HCT116 (cell line): ENCODE results near the gene CHD3. TPM values are rescaled to one million over a fixed set of nuclear protein-coding genes. Genes with fewer than 3 reads are reported as not detected.

Source experiments
- ATAC-seq: fragments of 200-7000 bp; cut with Tn5 transposase; 2 replicates; pipeline ENCODE4 v1.9.1; 2020; ENCODE audit warnings: mild to moderate bottlenecking, moderate library complexity
- BruUV-seq: library from RNA; stranded (reverse); fragments of 400-500 nt; replicated peaks from 2 replicates; lab custom pipeline; 2021; lab: Mats Ljungman, UMichigan
- CTCF ChIA-PET: fragments of 300-600 bp; sonication (Branson Sonifier 250); formaldehyde crosslinking; loops from one replicate; lab custom pipeline; 2021; ENCODE audit warnings: antibody characterized with exemption; lab: Charles Lee
- POLR2A ChIA-PET: fragments of 300-600, 350-600 bp; sonication (Branson Sonifier 250); formaldehyde crosslinking; loops from one replicate; lab custom pipeline; 2021; ENCODE audit warnings: antibody characterized with exemption; lab: Charles Lee
- RAD21 ChIA-PET, 2 experiments: fragments of 300-600 bp; sonication (Branson Sonifier 250); formaldehyde crosslinking; loops; one replicate each; lab custom pipeline; 2023; ENCODE audit warnings: low total read pairs in 2 of 2; ENCODE audit not compliant: uncharacterized antibody in 2 of 2, unreplicated experiment in 2 of 2, low non-redundant PET in 1 of 2; lab: Charles Lee
- DNase-seq: peaks from one replicate; pipeline ENCODE4 v3.0.0-alpha.2; 2010; ENCODE audit warnings: low read depth, low spot score
- H2AFZ ChIP-seq: fragments of 200-600 bp; shearing (Covaris generic), sonication (generic); 2 replicates; pipeline ENCODE4 v1.6.1; 2017; ENCODE audit warnings: low read depth, mixed run types, mixed read lengths, antibody characterized with exemption, low read length; ENCODE audit not compliant: poor library complexity, severe bottlenecking
- H3K27ac ChIP-seq: 2 replicates; pipeline ENCODE4 v1.5.1; 2012; ENCODE audit warnings: low read depth, low read length
- H3K27me3 ChIP-seq: fragments of 200-600 bp; sonication (generic); 2 replicates; pipeline ENCODE4 v1.6.1; 2016; ENCODE audit warnings: mixed run types, low read length, mixed read lengths; ENCODE audit not compliant: insufficient read depth
- H3K36me3 ChIP-seq, 2 experiments: fragments of 200-500 bp in 1 of 2; fragments of 200-600 bp in 1 of 2; sonication (Bioruptor generic) in 1 of 2; sonication (generic) in 1 of 2; 2 replicates each; pipeline versions ENCODE4 v1.5.1 to v1.6.1; 2014 to 2016; ENCODE audit warnings: low read length in 2 of 2, inconsistent platforms in 1 of 2, mixed read lengths in 1 of 2, mixed run types in 1 of 2; ENCODE audit not compliant: insufficient read depth in 2 of 2, control insufficient read depth in 1 of 2
- H3K4me1 ChIP-seq, 2 experiments: fragments of 200-600 bp in 1 of 2; sonication (generic) in 1 of 2; 2 replicates each; pipeline versions ENCODE4 v1.5.1 to v1.6.1; 2012 to 2017; ENCODE audit warnings: low read length in 2 of 2, inconsistent platforms in 1 of 2, mild to moderate bottlenecking in 1 of 2, mixed read lengths in 1 of 2, mixed run types in 1 of 2, moderate library complexity in 1 of 2; ENCODE audit not compliant: insufficient read depth in 2 of 2, control insufficient read depth in 1 of 2
- H3K4me2 ChIP-seq: fragments of 200-600 bp; sonication (generic); 2 replicates; pipeline ENCODE4 v1.6.1; 2017; ENCODE audit warnings: mixed run types, low read length, mixed read lengths
- H3K4me3 ChIP-seq, 2 experiments: fragments of 200-600 bp in 1 of 2; sonication (generic) in 1 of 2; replicated peaks in 1 of 2; 2 replicates each; pipeline ENCODE4 v1.5.1; 2011 to 2016; ENCODE audit warnings: low read length in 2 of 2, control low read depth in 1 of 2, low read depth in 1 of 2, mild to moderate bottlenecking in 1 of 2, mixed read lengths in 1 of 2, mixed run types in 1 of 2
- H3K79me2 ChIP-seq: fragments of 200-600 bp; sonication (generic); 2 replicates; pipeline ENCODE4 v1.6.1; 2017; ENCODE audit warnings: mild to moderate bottlenecking, mixed run types, low read length, moderate library complexity, mixed read lengths; ENCODE audit not compliant: insufficient read depth
- H3K9ac ChIP-seq: fragments of 200-600 bp; sonication (generic); 2 replicates; pipeline ENCODE4 v1.6.1; 2016; ENCODE audit warnings: low read length, mixed read lengths
- H3K9me2 ChIP-seq: fragments of 200-600 bp; sonication (generic), shearing (Covaris generic); 2 replicates; pipeline ENCODE4 v1.6.1; 2017; ENCODE audit warnings: mixed run types, mild to moderate bottlenecking, moderate library complexity; ENCODE audit not compliant: insufficient read depth
- H3K9me3 ChIP-seq, 2 experiments: fragments of 200-500 bp in 1 of 2; fragments of 200-600 bp in 1 of 2; sonication (Bioruptor generic) in 1 of 2; sonication (generic) in 1 of 2; 2 replicates each; pipeline ENCODE4 v1.6.1; 2014 to 2017; ENCODE audit warnings: low read length in 2 of 2, mixed read lengths in 2 of 2, inconsistent platforms in 1 of 2, low read depth in 1 of 2, mild to moderate bottlenecking in 1 of 2, mixed run types in 1 of 2, moderate library complexity in 1 of 2; ENCODE audit not compliant: control insufficient read depth in 1 of 2, insufficient read depth in 1 of 2
- H4K20me1 ChIP-seq: fragments of 200-600 bp; sonication (generic), shearing (Covaris generic); 2 replicates; pipeline ENCODE4 v1.6.1; 2017; ENCODE audit warnings: mixed run types, mild to moderate bottlenecking, moderate library complexity; ENCODE audit not compliant: insufficient read depth
- EGR1 ChIP-seq: IDR thresholded peaks from 2 replicates; pipeline ENCODE4 v1.6.1; 2012; ENCODE audit warnings: low read depth
- ELF1 ChIP-seq: IDR thresholded peaks from 2 replicates; pipeline ENCODE4 v1.6.1; 2012; ENCODE audit warnings: low read depth, borderline replicate concordance
- EZH2phosphoT487 ChIP-seq: fragments of 200-600 bp; IDR thresholded peaks from 2 replicates; pipeline ENCODE4 v1.6.1; 2018; ENCODE audit warnings: antibody characterized with exemption, borderline replicate concordance
- intact Hi-C: fragments of 100-400 bp; cut with micrococcal nuclease; formaldehyde crosslinking; loops from 2 replicates; pipeline ENCODE4 v1.10.0; 2022
- total RNA-seq: library from RNA; stranded (reverse); gene quantifications from one replicate; pipeline ENCODE4 v1.2.1, GENCODE V29; 2021; ENCODE audit not compliant: unreplicated experiment
- TF ChIP-seq, protein P1 (sequence below): IDR thresholded peaks from 2 replicates; pipeline ENCODE4 v1.6.1; 2012; ENCODE audit warnings: low read depth
- TF ChIP-seq, protein P2 (sequence below): IDR thresholded peaks from 2 replicates; pipeline ENCODE4 v1.6.1; 2012
- TF ChIP-seq, protein P3 (sequence below): IDR thresholded peaks from 2 replicates; pipeline ENCODE4 v1.6.1; 2011; ENCODE audit warnings: mild to moderate bottlenecking, low read length, moderate library complexity; ENCODE audit not compliant: insufficient replicate concordance; ENCODE audit errors: extremely low read depth

CHD3 gene
- total RNA-seq, 1 experiment from 2014 or later = 54.8 TPM

DNA sequence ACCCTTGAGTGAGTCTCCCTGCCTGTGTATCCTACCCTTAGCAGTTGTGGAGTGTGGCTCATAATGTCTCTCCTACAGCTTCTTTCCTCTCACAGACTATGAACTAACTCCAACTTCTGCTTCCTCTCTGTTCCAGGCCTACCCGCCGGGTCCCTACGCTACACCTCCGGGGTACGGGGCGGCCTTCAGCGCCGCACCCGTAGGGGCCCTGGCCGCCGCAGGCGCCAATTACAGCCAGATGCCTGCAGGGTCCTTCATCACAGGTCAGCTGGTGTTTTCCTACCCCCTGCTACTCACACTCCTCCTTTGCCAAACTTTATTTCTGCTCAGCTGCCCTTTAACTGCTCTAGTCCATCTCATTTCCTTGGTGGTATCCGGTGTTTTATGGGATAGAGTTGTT lies 22.1 kb downstream of the CHD3 start:
- ATAC-seq = no peak
- intact Hi-C loops = loop anchor here (5.0 kb wide), 1 partner anchor 88 kb away; no protein-coding TSS in a partner anchor
- no peaks in the 10 kb centered on the region for H3K9me3 ChIP-seq
- H3K9me2 ChIP-seq = no peaks in the 10 kb centered on the region
- CTCF ChIA-PET = no interaction called here
- no peak for TF ChIP-seq EZH2phosphoT487
- TF ChIP-seq, protein P1, sequence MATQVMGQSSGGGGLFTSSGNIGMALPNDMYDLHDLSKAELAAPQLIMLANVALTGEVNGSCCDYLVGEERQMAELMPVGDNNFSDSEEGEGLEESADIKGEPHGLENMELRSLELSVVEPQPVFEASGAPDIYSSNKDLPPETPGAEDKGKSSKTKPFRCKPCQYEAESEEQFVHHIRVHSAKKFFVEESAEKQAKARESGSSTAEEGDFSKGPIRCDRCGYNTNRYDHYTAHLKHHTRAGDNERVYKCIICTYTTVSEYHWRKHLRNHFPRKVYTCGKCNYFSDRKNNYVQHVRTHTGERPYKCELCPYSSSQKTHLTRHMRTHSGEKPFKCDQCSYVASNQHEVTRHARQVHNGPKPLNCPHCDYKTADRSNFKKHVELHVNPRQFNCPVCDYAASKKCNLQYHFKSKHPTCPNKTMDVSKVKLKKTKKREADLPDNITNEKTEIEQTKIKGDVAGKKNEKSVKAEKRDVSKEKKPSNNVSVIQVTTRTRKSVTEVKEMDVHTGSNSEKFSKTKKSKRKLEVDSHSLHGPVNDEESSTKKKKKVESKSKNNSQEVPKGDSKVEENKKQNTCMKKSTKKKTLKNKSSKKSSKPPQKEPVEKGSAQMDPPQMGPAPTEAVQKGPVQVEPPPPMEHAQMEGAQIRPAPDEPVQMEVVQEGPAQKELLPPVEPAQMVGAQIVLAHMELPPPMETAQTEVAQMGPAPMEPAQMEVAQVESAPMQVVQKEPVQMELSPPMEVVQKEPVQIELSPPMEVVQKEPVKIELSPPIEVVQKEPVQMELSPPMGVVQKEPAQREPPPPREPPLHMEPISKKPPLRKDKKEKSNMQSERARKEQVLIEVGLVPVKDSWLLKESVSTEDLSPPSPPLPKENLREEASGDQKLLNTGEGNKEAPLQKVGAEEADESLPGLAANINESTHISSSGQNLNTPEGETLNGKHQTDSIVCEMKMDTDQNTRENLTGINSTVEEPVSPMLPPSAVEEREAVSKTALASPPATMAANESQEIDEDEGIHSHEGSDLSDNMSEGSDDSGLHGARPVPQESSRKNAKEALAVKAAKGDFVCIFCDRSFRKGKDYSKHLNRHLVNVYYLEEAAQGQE = no peak
- TF ChIP-seq ELF1 = no peak
- TF ChIP-seq, protein P2, sequence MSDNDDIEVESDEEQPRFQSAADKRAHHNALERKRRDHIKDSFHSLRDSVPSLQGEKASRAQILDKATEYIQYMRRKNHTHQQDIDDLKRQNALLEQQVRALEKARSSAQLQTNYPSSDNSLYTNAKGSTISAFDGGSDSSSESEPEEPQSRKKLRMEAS = no peak
- TF ChIP-seq EGR1 = no peak
- TF ChIP-seq, protein P3, sequence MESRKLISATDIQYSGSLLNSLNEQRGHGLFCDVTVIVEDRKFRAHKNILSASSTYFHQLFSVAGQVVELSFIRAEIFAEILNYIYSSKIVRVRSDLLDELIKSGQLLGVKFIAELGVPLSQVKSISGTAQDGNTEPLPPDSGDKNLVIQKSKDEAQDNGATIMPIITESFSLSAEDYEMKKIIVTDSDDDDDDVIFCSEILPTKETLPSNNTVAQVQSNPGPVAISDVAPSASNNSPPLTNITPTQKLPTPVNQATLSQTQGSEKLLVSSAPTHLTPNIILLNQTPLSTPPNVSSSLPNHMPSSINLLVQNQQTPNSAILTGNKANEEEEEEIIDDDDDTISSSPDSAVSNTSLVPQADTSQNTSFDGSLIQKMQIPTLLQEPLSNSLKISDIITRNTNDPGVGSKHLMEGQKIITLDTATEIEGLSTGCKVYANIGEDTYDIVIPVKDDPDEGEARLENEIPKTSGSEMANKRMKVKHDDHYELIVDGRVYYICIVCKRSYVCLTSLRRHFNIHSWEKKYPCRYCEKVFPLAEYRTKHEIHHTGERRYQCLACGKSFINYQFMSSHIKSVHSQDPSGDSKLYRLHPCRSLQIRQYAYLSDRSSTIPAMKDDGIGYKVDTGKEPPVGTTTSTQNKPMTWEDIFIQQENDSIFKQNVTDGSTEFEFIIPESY = no peak
- H3K79me2 ChIP-seq = no peaks in the 10 kb centered on the region
- POLR2A ChIA-PET = no interaction called here
- H2AFZ ChIP-seq = no peak overlapping the region
- H4K20me1 ChIP-seq = no peaks in the 10 kb centered on the region
- no peak overlapping the region for H3K4me2 ChIP-seq
- RAD21 ChIA-PET = no interaction called here
- H3K4me3 ChIP-seq = no peak overlapping the region
- no peaks in the 10 kb centered on the region for H3K27me3 ChIP-seq
- H3K4me1 ChIP-seq = peaks cover 3 to 17% of the 10 kb centered on the region in 2 experiments; a peak in 3 of 4 replicates
- H3K36me3 ChIP-seq = peaks cover 10 to 17% of the 10 kb centered on the region in 2 experiments; a peak in 3 of 4 replicates
- no peak for DNase-seq
- H3K27ac ChIP-seq = no peak overlapping the region
- H3K9ac ChIP-seq = no peak overlapping the region
- no TSS peak for BruUV-seq
